ENCODE results near the gene PDXK.
A peak's percentile ranks its signal among the peaks of the same experiment; 100 is the strongest.
"Not testable (repeated sequence)": the region's sequence is repeated elsewhere in the genome, so short reads cannot be mapped to it uniquely, and the experiment has no call there.

Gene PDXK

GRCh38 chr21:43718872-43719747 is at the start of gene PDXK:
Gene PDXK, plus strand, starts transcription at chr21:43719129. Its CDS starts 166 bp downstream, at chr21:43719295.
- DNase-seq, result peak; percentile 57

GRCh38 chr21:43669828-43670605 is 48.9 kb upstream of the PDXK start:
- DNase-seq, result no peak

- DNase-seq, result no peak
Measured at GRCh38 chr21:43675871-43676270, 43.1 kb upstream of the PDXK start.

GRCh38 chr21:43676391-43676790 is 42.5 kb upstream of the PDXK start:
- no peak for DNase-seq

GRCh38 chr21:43679951-43680350 is 39.0 kb upstream of the PDXK start:
- no peak for DNase-seq

GRCh38 chr21:43680421-43680820 is 38.5 kb upstream of the PDXK start:
- not testable (repeated sequence) for DNase-seq

- DNase-seq, result no peak
Measured at GRCh38 chr21:43681650-43682049, 37.3 kb upstream of the PDXK start.

- no peak for DNase-seq
Measured at GRCh38 chr21:43684424-43684823, 34.5 kb upstream of the PDXK start.

GRCh38 chr21:43686811-43687565 is 31.9 kb upstream of the PDXK start:
- DNase-seq, result no peak

- no peak for DNase-seq
Measured at GRCh38 chr21:43687566-43688399, 31.1 kb upstream of the PDXK start.

GRCh38 chr21:43688906-43689305 is 30.0 kb upstream of the PDXK start:
- DNase-seq, result no peak

- no peak for DNase-seq
Measured at GRCh38 chr21:43689556-43690337, 29.2 kb upstream of the PDXK start.

GRCh38 chr21:43690346-43690745 is 28.6 kb upstream of the PDXK start:
- DNase-seq, result no peak

- no peak for DNase-seq
Measured at GRCh38 chr21:43691086-43691795, 27.7 kb upstream of the PDXK start.

GRCh38 chr21:43691801-43692200 is 27.1 kb upstream of the PDXK start:
- DNase-seq, result no peak

- no peak for DNase-seq
Measured at GRCh38 chr21:43692949-43693348, 26.0 kb upstream of the PDXK start.

- DNase-seq, result no peak
Measured at GRCh38 chr21:43693981-43694380, 24.9 kb upstream of the PDXK start.

GRCh38 chr21:43694437-43695079 is 24.4 kb upstream of the PDXK start:
- DNase-seq, result no peak

GRCh38 chr21:43696214-43696613 is 22.7 kb upstream of the PDXK start:
- no peak for DNase-seq
